SK-N-MC (cell line): ENCODE data around the gene AP1S1.

Source experiments
- EZH2 ChIP-seq: fragments of 200-600 bp; sonication (generic); IDR thresholded peaks from one replicate; pipeline ENCODE4 v1.6.1; 2017; ENCODE audit warnings: antibody characterized with exemption
- POLR2AphosphoS5 ChIP-seq: IDR thresholded peaks from 2 replicates; pipeline ENCODE4 v1.6.1; 2012; ENCODE audit warnings: mild to moderate bottlenecking, low read depth, low read length, borderline replicate concordance

DNA sequence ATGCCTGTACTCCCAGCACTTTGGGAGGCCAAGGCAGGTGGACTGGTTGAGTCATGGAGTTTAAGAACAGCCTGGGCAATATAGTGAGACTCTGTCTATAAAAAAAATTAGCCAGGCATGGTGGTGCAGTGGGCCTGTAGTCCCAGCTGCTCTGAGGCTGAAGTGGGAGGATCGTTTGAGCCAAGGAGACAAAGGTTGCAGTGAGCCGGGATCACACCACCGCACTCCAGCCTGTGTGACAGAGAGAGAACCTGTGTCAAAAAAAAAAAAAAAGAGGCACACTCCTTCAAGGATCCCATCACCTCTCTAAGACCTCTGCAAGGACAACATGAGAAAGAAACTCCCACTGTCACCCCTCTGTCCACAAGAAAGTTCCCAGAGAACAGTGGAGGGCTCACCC lies 21.4 kb downstream of the AP1S1 start:
- no peak for TF ChIP-seq POLR2AphosphoS5
- no peak for TF ChIP-seq EZH2
